ENCODE measurements around the gene ZAP70. TPM values are rescaled to one million over a fixed set of nuclear protein-coding genes. Genes with fewer than 3 reads are reported as not detected.

Gene ZAP70
- total RNA-seq, 1 donor: under 0.01 TPM

GRCh38 chr2:97720746-97721145, 7.4 kb downstream of the ZAP70 start:
- Histone ChIP-seq H3K4me3 (ENCODE audit: insufficient read depth, low read length) (no peak overlapping the region), H3K4me2 (ENCODE audit: insufficient read depth, low read length) (no peak overlapping the region), H3K27ac (ENCODE audit: low read depth, low read length) (no peak overlapping the region), H3K4me1 (ENCODE audit: insufficient read depth, low read length) (no peaks in the 10 kb centered on the region), H3K79me2 (ENCODE audit: insufficient read depth, low read length) (no peaks in the 10 kb centered on the region), H3K36me3 (ENCODE audit: insufficient read depth, low read length) (no peaks in the 10 kb centered on the region), H3K27me3 (ENCODE audit: insufficient read depth, low read length) (peaks cover 3% of the 10 kb centered on the region), H3K9me3 (ENCODE audit: low read depth, low read length) (no peaks in the 10 kb centered on the region), H4K20me1 (ENCODE audit: insufficient read depth, low read length) (no peaks in the 10 kb centered on the region), H2AFZ (ENCODE audit: low read length) (no peak overlapping the region)
- no peak for TF ChIP-seq CTCF (IDR thresholded peaks at IDR 0.05; ENCODE audit: extremely low read depth, low read depth, low read length)
- no peak for DNase-seq (ENCODE audit: insufficient read length, low spot score, missing footprints)

GRCh38 chr2:97722227-97722626, 8.9 kb downstream of the ZAP70 start:
- H2AFZ ChIP-seq (ENCODE audit: low read length): no peak overlapping the region
- DNase-seq (ENCODE audit: insufficient read length, low spot score, missing footprints): peak; percentile 1
- H3K4me2 ChIP-seq (ENCODE audit: insufficient read depth, low read length): no peak overlapping the region
- H4K20me1 ChIP-seq (ENCODE audit: insufficient read depth, low read length): no peaks in the 10 kb centered on the region
- H3K36me3 ChIP-seq (ENCODE audit: insufficient read depth, low read length): no peaks in the 10 kb centered on the region
- no peaks in the 10 kb centered on the region for H3K79me2 ChIP-seq (ENCODE audit: insufficient read depth, low read length)
- TF ChIP-seq CTCF (IDR thresholded peaks at IDR 0.05; ENCODE audit: extremely low read depth, low read depth, low read length): no peak
- peaks cover 3% of the 10 kb centered on the region for H3K27me3 ChIP-seq (ENCODE audit: insufficient read depth, low read length)
- H3K27ac ChIP-seq (ENCODE audit: low read depth, low read length): no peak overlapping the region
- no peaks in the 10 kb centered on the region for H3K9me3 ChIP-seq (ENCODE audit: low read depth, low read length)
- H3K4me3 ChIP-seq (ENCODE audit: insufficient read depth, low read length): no peak overlapping the region
- no peaks in the 10 kb centered on the region for H3K4me1 ChIP-seq (ENCODE audit: insufficient read depth, low read length)

DNA sequence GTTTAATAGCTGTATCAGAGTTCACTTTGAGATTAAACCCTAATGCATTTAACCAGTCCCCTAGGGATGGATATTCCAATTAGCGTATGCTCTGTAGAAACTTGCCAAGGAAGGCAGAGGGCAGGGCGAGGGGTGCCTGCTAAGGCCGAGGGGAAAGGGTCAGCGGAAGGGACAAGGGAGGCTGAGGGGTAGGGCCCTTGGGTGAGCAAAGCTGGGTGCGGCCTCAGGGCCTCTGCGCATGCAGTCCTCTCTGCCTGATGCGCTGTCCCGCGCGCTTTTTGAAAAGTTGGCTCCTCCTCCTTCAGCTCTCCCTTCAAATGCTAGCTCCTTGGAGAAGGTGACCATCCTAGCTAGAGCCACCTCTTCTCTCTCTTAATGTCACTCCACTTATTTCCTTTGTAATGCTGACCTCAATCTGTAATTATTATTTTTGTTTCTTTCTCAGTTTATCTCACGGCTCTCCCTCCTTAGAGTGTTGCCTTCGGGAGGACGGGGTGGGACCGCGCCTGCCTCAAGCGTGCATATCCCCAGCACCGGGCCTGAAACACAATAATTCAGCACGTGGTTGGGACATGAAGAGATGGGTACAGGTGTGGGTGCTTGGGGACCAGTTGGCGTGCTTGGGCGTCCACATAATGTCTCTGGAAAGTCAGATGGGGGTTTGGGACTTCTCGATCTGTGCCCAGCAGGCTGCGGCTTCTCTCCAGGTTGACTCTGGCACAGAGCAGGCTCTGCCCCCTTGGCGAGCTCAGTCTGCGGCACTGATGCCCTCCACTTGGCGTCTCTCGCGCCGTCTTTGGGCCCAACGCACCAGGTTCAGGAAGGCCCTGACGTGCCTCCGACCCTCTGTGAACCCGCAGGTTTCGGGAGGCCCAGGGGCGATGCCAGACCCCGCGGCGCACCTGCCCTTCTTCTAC, 10.0 kb downstream of the ZAP70 start:
- peaks cover 3% of the 10 kb centered on the region for H3K27me3 ChIP-seq (ENCODE audit: insufficient read depth, low read length)
- no peak overlapping the region for H2AFZ ChIP-seq (ENCODE audit: low read length)
- no peaks in the 10 kb centered on the region for H3K9me3 ChIP-seq (ENCODE audit: low read depth, low read length)
- no peak for TF ChIP-seq CTCF (IDR thresholded peaks at IDR 0.05; ENCODE audit: extremely low read depth, low read depth, low read length)
- no peak overlapping the region for H3K4me2 ChIP-seq (ENCODE audit: insufficient read depth, low read length)
- no peak overlapping the region for H3K27ac ChIP-seq (ENCODE audit: low read depth, low read length)
- no peaks in the 10 kb centered on the region for H3K79me2 ChIP-seq (ENCODE audit: insufficient read depth, low read length)
- no peaks in the 10 kb centered on the region for H4K20me1 ChIP-seq (ENCODE audit: insufficient read depth, low read length)
- H3K36me3 ChIP-seq (ENCODE audit: insufficient read depth, low read length): no peaks in the 10 kb centered on the region
- peak; percentile 79 for DNase-seq (ENCODE audit: insufficient read length, low spot score, missing footprints)
- no peak overlapping the region for H3K4me3 ChIP-seq (ENCODE audit: insufficient read depth, low read length)
- H3K4me1 ChIP-seq (ENCODE audit: insufficient read depth, low read length): no peaks in the 10 kb centered on the region

GRCh38 chr2:97724073-97724410, 10.7 kb downstream of the ZAP70 start:
- no peak overlapping the region for H3K4me2 ChIP-seq (ENCODE audit: insufficient read depth, low read length)
- H3K79me2 ChIP-seq (ENCODE audit: insufficient read depth, low read length): no peaks in the 10 kb centered on the region
- H3K9me3 ChIP-seq (ENCODE audit: low read depth, low read length): no peaks in the 10 kb centered on the region
- H3K27me3 ChIP-seq (ENCODE audit: insufficient read depth, low read length): peaks cover 3% of the 10 kb centered on the region
- H3K4me3 ChIP-seq (ENCODE audit: insufficient read depth, low read length): no peak overlapping the region
- H4K20me1 ChIP-seq (ENCODE audit: insufficient read depth, low read length): no peaks in the 10 kb centered on the region
- H3K27ac ChIP-seq (ENCODE audit: low read depth, low read length): no peak overlapping the region
- TF ChIP-seq CTCF (IDR thresholded peaks at IDR 0.05; ENCODE audit: extremely low read depth, low read depth, low read length): no peak
- no peaks in the 10 kb centered on the region for H3K4me1 ChIP-seq (ENCODE audit: insufficient read depth, low read length)
- peak; percentile 46 for DNase-seq (ENCODE audit: insufficient read length, low spot score, missing footprints)
- no peak overlapping the region for H2AFZ ChIP-seq (ENCODE audit: low read length)
- H3K36me3 ChIP-seq (ENCODE audit: insufficient read depth, low read length): no peaks in the 10 kb centered on the region

All from osteoblast (primary cell).